ENCODE measurements around the gene TMEM222.

TMEM222 gene

GRCh38 chr1:27366411-27367159 lies 44.6 kb downstream of the TMEM222 start, which contains the start of gene MAP3K6:
MAP3K6 (minus strand) TSS chr1:27366961; CDS start chr1:27366597, 364 bp downstream.
- Histone ChIP-seq H3F3A (ENCODE audit: insufficient read depth) (peaks cover 4% of the 10 kb centered on the region; the same call in 1 of the 2 replicates), H3K27me3 (ENCODE audit: low read length) (no peaks in the 10 kb centered on the region), H3K79me2 (ENCODE audit: insufficient read depth, low read length) (no peaks in the 10 kb centered on the region), H3K9me3 (ENCODE audit: insufficient read depth, low read length) (no peaks in the 10 kb centered on the region), H4K20me1 (ENCODE audit: low read depth, low read length) (no peaks in the 10 kb centered on the region), H2AFZ (ENCODE audit: low read depth, low read length, severe bottlenecking) (peak within 1 kb of the TSS; percentile 72), H3K27ac (ENCODE audit: low read depth, low read length) (no peak within 1 kb of the TSS), H3K36me3 (ENCODE audit: low read length) (no peaks in the 10 kb centered on the region), H3K9ac (ENCODE audit: low read length) (peak within 1 kb of the TSS; percentile 55), H3K9me2 (replicated peaks; ENCODE audit: insufficient read depth, low read length) (no peaks in the 10 kb centered on the region), H3K4me3 (ENCODE audit: insufficient read depth, low read length, poor library complexity, severe bottlenecking) (peak within 1 kb of the TSS; percentile 67), H3K4me2 (ENCODE audit: low read depth, low read length, poor library complexity, severe bottlenecking) (peak within 1 kb of the TSS; percentile 92)
- no peak for TF ChIP-seq EZH2phosphoT487 (conservative IDR thresholded peaks at IDR 0.05; ENCODE audit: low read length)
- TF ChIP-seq CTCF (IDR thresholded peaks at IDR 0.05; ENCODE audit: insufficient read depth, low read length, poor library complexity, severe bottlenecking): peak; percentile 24

- no peaks in the 10 kb centered on the region for H3K79me2 ChIP-seq (ENCODE audit: insufficient read depth, low read length)
- H2AFZ ChIP-seq (ENCODE audit: low read depth, low read length, severe bottlenecking): no peak overlapping the region
- no peaks in the 10 kb centered on the region for H3K36me3 ChIP-seq (ENCODE audit: low read length)
- no peak overlapping the region for H3K4me3 ChIP-seq (ENCODE audit: insufficient read depth, low read length, poor library complexity, severe bottlenecking)
- no peaks in the 10 kb centered on the region for H3K9me2 ChIP-seq (replicated peaks; ENCODE audit: insufficient read depth, low read length)
- H3F3A ChIP-seq (ENCODE audit: insufficient read depth): peaks cover 4% of the 10 kb centered on the region; the same call in 1 of the 2 replicates
- no peaks in the 10 kb centered on the region for H4K20me1 ChIP-seq (ENCODE audit: low read depth, low read length)
- TF ChIP-seq EZH2phosphoT487 (conservative IDR thresholded peaks at IDR 0.05; ENCODE audit: low read length): no peak
- no peak for TF ChIP-seq CTCF (IDR thresholded peaks at IDR 0.05; ENCODE audit: insufficient read depth, low read length, poor library complexity, severe bottlenecking)
- no peaks in the 10 kb centered on the region for H3K9me3 ChIP-seq (ENCODE audit: insufficient read depth, low read length)
- H3K27me3 ChIP-seq (ENCODE audit: low read length): no peaks in the 10 kb centered on the region
- no peak overlapping the region for H3K9ac ChIP-seq (ENCODE audit: low read length)
- no peak overlapping the region for H3K4me2 ChIP-seq (ENCODE audit: low read depth, low read length, poor library complexity, severe bottlenecking)
- H3K27ac ChIP-seq (ENCODE audit: low read depth, low read length): no peak overlapping the region
These were observed 45.2 kb downstream of the TMEM222 start for GRCh38 chr1:27367160-27367650.

- no peak overlapping the region for H3K4me2 ChIP-seq (ENCODE audit: low read depth, low read length, poor library complexity, severe bottlenecking)
- H3K9ac ChIP-seq (ENCODE audit: low read length): no peak overlapping the region
- no peaks in the 10 kb centered on the region for H4K20me1 ChIP-seq (ENCODE audit: low read depth, low read length)
- no peaks in the 10 kb centered on the region for H3K9me2 ChIP-seq (replicated peaks; ENCODE audit: insufficient read depth, low read length)
- H3K4me3 ChIP-seq (ENCODE audit: insufficient read depth, low read length, poor library complexity, severe bottlenecking): no peak overlapping the region
- TF ChIP-seq EZH2phosphoT487 (conservative IDR thresholded peaks at IDR 0.05; ENCODE audit: low read length) (no peak), CTCF (IDR thresholded peaks at IDR 0.05; ENCODE audit: insufficient read depth, low read length, poor library complexity, severe bottlenecking) (no peak)
- H3K36me3 ChIP-seq (ENCODE audit: low read length): no peaks in the 10 kb centered on the region
- H3K27me3 ChIP-seq (ENCODE audit: low read length): no peaks in the 10 kb centered on the region
- H3K27ac ChIP-seq (ENCODE audit: low read depth, low read length): no peak overlapping the region
- H2AFZ ChIP-seq (ENCODE audit: low read depth, low read length, severe bottlenecking): no peak overlapping the region
- H3K79me2 ChIP-seq (ENCODE audit: insufficient read depth, low read length): no peaks in the 10 kb centered on the region
- no peaks in the 10 kb centered on the region for H3K9me3 ChIP-seq (ENCODE audit: insufficient read depth, low read length)
- peaks cover 4% of the 10 kb centered on the region; the same call in 1 of the 2 replicates for H3F3A ChIP-seq (ENCODE audit: insufficient read depth)
These were observed 47.1 kb downstream of the TMEM222 start for GRCh38 chr1:27368869-27369582.
